GM23338 (cell line): ENCODE data around the gene BRD9.
"Not testable (repeated sequence)": the region's sequence is repeated elsewhere in the genome, so short reads cannot be mapped to it uniquely, and the experiment has no call there.

Experiments used
- EZH2 ChIP-seq: fragments of 200-600 bp; sonication (generic); IDR thresholded peaks from one replicate; pipeline ENCODE4 v1.8.0; 2017; ENCODE audit warnings: antibody characterized with exemption, mild to moderate bottlenecking, low read depth; ENCODE audit not compliant: unreplicated experiment
- POLR2AphosphoS5 ChIP-seq: IDR thresholded peaks from 2 replicates; pipeline ENCODE4 v1.6.1; 2016; ENCODE audit warnings: antibody characterized with exemption, low read depth
- TF ChIP-seq, protein P1 (sequence below), 2 experiments: fragments of 200-600 bp in 1 of 2; sonication (generic) in 1 of 2; conservative IDR thresholded peaks; 2 replicates each; pipeline versions ENCODE4 v1.5.1 to v1.6.1; 2016 to 2017; ENCODE audit warnings: antibody characterized with exemption in 2 of 2, low read depth in 2 of 2, mild to moderate bottlenecking in 2 of 2, moderate library complexity in 1 of 2

GRCh38 chr5:845676-846601 lies 46.7 kb downstream of the BRD9 start:
- not testable (repeated sequence) for TF ChIP-seq POLR2AphosphoS5, EZH2
- TF ChIP-seq, protein P1, sequence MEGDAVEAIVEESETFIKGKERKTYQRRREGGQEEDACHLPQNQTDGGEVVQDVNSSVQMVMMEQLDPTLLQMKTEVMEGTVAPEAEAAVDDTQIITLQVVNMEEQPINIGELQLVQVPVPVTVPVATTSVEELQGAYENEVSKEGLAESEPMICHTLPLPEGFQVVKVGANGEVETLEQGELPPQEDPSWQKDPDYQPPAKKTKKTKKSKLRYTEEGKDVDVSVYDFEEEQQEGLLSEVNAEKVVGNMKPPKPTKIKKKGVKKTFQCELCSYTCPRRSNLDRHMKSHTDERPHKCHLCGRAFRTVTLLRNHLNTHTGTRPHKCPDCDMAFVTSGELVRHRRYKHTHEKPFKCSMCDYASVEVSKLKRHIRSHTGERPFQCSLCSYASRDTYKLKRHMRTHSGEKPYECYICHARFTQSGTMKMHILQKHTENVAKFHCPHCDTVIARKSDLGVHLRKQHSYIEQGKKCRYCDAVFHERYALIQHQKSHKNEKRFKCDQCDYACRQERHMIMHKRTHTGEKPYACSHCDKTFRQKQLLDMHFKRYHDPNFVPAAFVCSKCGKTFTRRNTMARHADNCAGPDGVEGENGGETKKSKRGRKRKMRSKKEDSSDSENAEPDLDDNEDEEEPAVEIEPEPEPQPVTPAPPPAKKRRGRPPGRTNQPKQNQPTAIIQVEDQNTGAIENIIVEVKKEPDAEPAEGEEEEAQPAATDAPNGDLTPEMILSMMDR (conservative IDR thresholded peaks at IDR 0.05; ENCODE audit: low read depth in 2 of 2), result not testable (repeated sequence)
